Endothelial cell of umbilical vein (primary cell): ENCODE measurements around the gene FEM1C. TPM values are rescaled to one million over a fixed set of nuclear protein-coding genes. Genes with fewer than 3 reads are reported as not detected.

Experiments used
- BruUV-seq: library from RNA; stranded (reverse); fragments of 400-500 nt; replicated peaks from 2 replicates; lab custom pipeline; 2021; lab: Mats Ljungman, UMichigan
- CTCF ChIA-PET: fragments of 300-600, 350-600 bp; sonication (Branson Sonifier 250); formaldehyde crosslinking; loops from one replicate; lab custom pipeline; 2021; ENCODE audit warnings: antibody characterized with exemption, inconsistent platforms; lab: Charles Lee
- POLR2A ChIA-PET: fragments of 300-600, 350-600 bp; sonication (Branson Sonifier 250); formaldehyde crosslinking; loops from one replicate; lab custom pipeline; 2021; ENCODE audit warnings: antibody characterized with exemption, inconsistent platforms; lab: Charles Lee
- DNase-seq: peaks from one replicate; pipeline ENCODE4 v3.0.0-alpha.2; 2011; ENCODE audit warnings: low read depth, low spot score
- FAIRE-seq: peaks from 2 replicates; lab custom pipeline; 2011; peaks lifted over from hg19 to GRCh38; lab: Jason Lieb, UNC
- H2AFZ ChIP-seq: 2 replicates; pipeline ENCODE4 v1.6.0; 2012; ENCODE audit warnings: low read depth, low read length, control low read depth, inconsistent platforms
- H3K27ac ChIP-seq: 2 replicates; pipeline ENCODE4 v1.5.1; 2011; ENCODE audit warnings: low read depth, mild to moderate bottlenecking, control low read depth, low read length, moderate library complexity; ENCODE audit not compliant: insufficient read depth
- H3K27me3 ChIP-seq, 2 experiments: 2 replicates each; pipeline versions ENCODE4 v1.6.0 to v1.6.1; 2011; ENCODE audit warnings: low read length in 2 of 2, mixed read lengths in 1 of 2; ENCODE audit not compliant: control insufficient read depth in 2 of 2, insufficient read depth in 2 of 2
- H3K36me3 ChIP-seq, 2 experiments: 2 replicates in 1 of 2; 3 replicates in 1 of 2; pipeline ENCODE4 v1.5.1; 2011; ENCODE audit warnings: low read length in 2 of 2, mild to moderate bottlenecking in 1 of 2, moderate library complexity in 1 of 2; ENCODE audit not compliant: control insufficient read depth in 2 of 2, insufficient read depth in 2 of 2; ENCODE audit errors: extremely low read depth in 1 of 2
- H3K4me1 ChIP-seq: 3 replicates; pipeline ENCODE4 v1.5.1; 2011; ENCODE audit warnings: mild to moderate bottlenecking, low read length; ENCODE audit not compliant: control insufficient read depth, insufficient read depth; ENCODE audit errors: extremely low read depth
- H3K4me2 ChIP-seq: 2 replicates; pipeline ENCODE4 v1.6.1; 2011; ENCODE audit warnings: low read length, control low read depth, mixed read lengths; ENCODE audit not compliant: insufficient read depth
- H3K4me3 ChIP-seq, 3 experiments: fragments of 200-600 bp in 1 of 3; sonication (generic), shearing (Covaris generic) in 1 of 3; replicated peaks in 1 of 3; 2 replicates each; pipeline ENCODE4 v1.5.1; 2011 to 2016; ENCODE audit warnings: control low read depth in 3 of 3, low read length in 3 of 3, mild to moderate bottlenecking in 2 of 3, inconsistent platforms in 1 of 3, low read depth in 1 of 3, moderate library complexity in 1 of 3; ENCODE audit not compliant: insufficient read depth in 1 of 3
- H3K79me2 ChIP-seq: 2 replicates; pipeline ENCODE4 v1.6.0; 2012; ENCODE audit warnings: low read length, inconsistent platforms; ENCODE audit not compliant: control insufficient read depth, insufficient read depth
- H3K9ac ChIP-seq: replicated peaks from 2 replicates; pipeline ENCODE3; 2011; ENCODE audit warnings: low read length, control low read depth; ENCODE audit not compliant: insufficient read depth; ENCODE audit errors: extremely low read depth
- H3K9me1 ChIP-seq: replicated peaks from 3 replicates; pipeline ENCODE4 v1.6.0; 2011; ENCODE audit warnings: mild to moderate bottlenecking, low read length; ENCODE audit not compliant: control insufficient read depth, insufficient read depth; ENCODE audit errors: extremely low read depth
- H3K9me3 ChIP-seq: replicated peaks from 2 replicates; pipeline ENCODE4 v1.5.1; 2012; ENCODE audit warnings: low read length, inconsistent platforms; ENCODE audit not compliant: control insufficient read depth, insufficient read depth
- H4K20me1 ChIP-seq: replicated peaks from 2 replicates; pipeline ENCODE3; 2011; ENCODE audit warnings: mild to moderate bottlenecking, low read length; ENCODE audit not compliant: control insufficient read depth, insufficient read depth; ENCODE audit errors: extremely low read depth
- EZH2 ChIP-seq: IDR thresholded peaks from 2 replicates; pipeline ENCODE4 v1.6.1; 2012; ENCODE audit warnings: borderline replicate concordance, low read depth, mild to moderate bottlenecking, moderate library complexity, low read length, inconsistent platforms; ENCODE audit not compliant: severe bottlenecking
- FOS ChIP-seq: IDR thresholded peaks from 2 replicates; pipeline ENCODE4 v1.6.1; 2011; ENCODE audit warnings: mild to moderate bottlenecking, low read length, moderate library complexity, borderline replicate concordance; ENCODE audit not compliant: insufficient read depth
- GATA2 ChIP-seq: IDR thresholded peaks from 2 replicates; pipeline ENCODE4 v1.7.0; 2011; ENCODE audit warnings: low read depth, mild to moderate bottlenecking, moderate library complexity, mixed read lengths, low read length; ENCODE audit not compliant: insufficient read length, insufficient read depth
- JUN ChIP-seq: IDR thresholded peaks from 2 replicates; pipeline ENCODE4 v1.6.1; 2011; ENCODE audit warnings: borderline replicate concordance, low read depth; ENCODE audit not compliant: insufficient read length, insufficient read depth
- MYC ChIP-seq: IDR thresholded peaks from one replicate; pipeline ENCODE4 v1.6.1; 2011; ENCODE audit warnings: mild to moderate bottlenecking, low read depth, low read length
- POLR2A ChIP-seq: IDR thresholded peaks from 2 replicates; pipeline ENCODE4 v1.6.1; 2012; ENCODE audit warnings: low read depth, mild to moderate bottlenecking, control low read depth, low read length
- POLR2AphosphoS5 ChIP-seq: IDR thresholded peaks from 2 replicates; pipeline ENCODE4 v1.6.1; 2012; ENCODE audit warnings: low read depth, mild to moderate bottlenecking, control low read depth, low read length, moderate library complexity; ENCODE audit not compliant: insufficient read depth
- dilution Hi-C: fragments of 300-500 bp; cut with MboI; formaldehyde crosslinking; loops from one replicate; pipeline ENCODE4 v1.15.0; 2019; ENCODE audit warnings: low sequenced_read_pairs; ENCODE audit not compliant: extremely low pct_ligation_motif_present
- intact Hi-C: fragments of 100-400 bp; cut with micrococcal nuclease; formaldehyde crosslinking; loops from one replicate; pipeline ENCODE4 v1.10.0; 2022
- polyA plus RNA-seq, 4 experiments: library from polyadenylated mRNA; depleted of rRNA in 3 of 4; stranded (reverse) in 3 of 4; unstranded in 1 of 4; fragments of >200 nt; gene quantifications; 2 replicates each; pipeline versions ENCODE4 v1.2.1 to v1.2.3, GENCODE V29; 2011 to 2012; ENCODE audit warnings: missing spikeins in 1 of 4
- total RNA-seq: library from RNA; stranded (reverse); gene quantifications from 2 replicates; pipeline ENCODE4 v1.2.3, GENCODE V29; 2021
- TF ChIP-seq, protein P1 (sequence below), 2 donors: IDR thresholded peaks; 1 replicate in 1 of 2; 2 replicates in 1 of 2; pipeline ENCODE4 v1.5.1; 2011; ENCODE audit warnings: low read length in 2 of 2, mild to moderate bottlenecking in 2 of 2, moderate library complexity in 2 of 2, control low read depth in 1 of 2, inconsistent platforms in 1 of 2, low read depth in 1 of 2; ENCODE audit not compliant: insufficient read depth in 1 of 2; ENCODE audit errors: extremely low read depth in 1 of 2
- TF ChIP-seq, protein P2 (sequence below): IDR thresholded peaks from 2 replicates; pipeline ENCODE4 v1.6.1; 2011; ENCODE audit not compliant: insufficient read depth, insufficient read length

The FEM1C gene
- total and polyA plus RNA-seq, 2 donors (not counting 3 experiments of a cell fraction or from before 2014, with no cell fraction given): 6.2 to 16.0 TPM

GRCh38 chr5:115511632-115512031, 32.9 kb downstream of the FEM1C start:
- no peaks in the 10 kb centered on the region for H3K27me3 ChIP-seq
- H3K4me1 ChIP-seq: no peaks in the 10 kb centered on the region
- dilution Hi-C loops: no loop called here
- H3K9ac ChIP-seq: no peak overlapping the region
- DNase-seq: no peak
- ChIA-PET CTCF (no interaction called here), POLR2A (no interaction called here)
- H2AFZ ChIP-seq: no peak overlapping the region
- intact Hi-C loops: no loop called here
- TF ChIP-seq, protein P1, sequence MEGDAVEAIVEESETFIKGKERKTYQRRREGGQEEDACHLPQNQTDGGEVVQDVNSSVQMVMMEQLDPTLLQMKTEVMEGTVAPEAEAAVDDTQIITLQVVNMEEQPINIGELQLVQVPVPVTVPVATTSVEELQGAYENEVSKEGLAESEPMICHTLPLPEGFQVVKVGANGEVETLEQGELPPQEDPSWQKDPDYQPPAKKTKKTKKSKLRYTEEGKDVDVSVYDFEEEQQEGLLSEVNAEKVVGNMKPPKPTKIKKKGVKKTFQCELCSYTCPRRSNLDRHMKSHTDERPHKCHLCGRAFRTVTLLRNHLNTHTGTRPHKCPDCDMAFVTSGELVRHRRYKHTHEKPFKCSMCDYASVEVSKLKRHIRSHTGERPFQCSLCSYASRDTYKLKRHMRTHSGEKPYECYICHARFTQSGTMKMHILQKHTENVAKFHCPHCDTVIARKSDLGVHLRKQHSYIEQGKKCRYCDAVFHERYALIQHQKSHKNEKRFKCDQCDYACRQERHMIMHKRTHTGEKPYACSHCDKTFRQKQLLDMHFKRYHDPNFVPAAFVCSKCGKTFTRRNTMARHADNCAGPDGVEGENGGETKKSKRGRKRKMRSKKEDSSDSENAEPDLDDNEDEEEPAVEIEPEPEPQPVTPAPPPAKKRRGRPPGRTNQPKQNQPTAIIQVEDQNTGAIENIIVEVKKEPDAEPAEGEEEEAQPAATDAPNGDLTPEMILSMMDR (IDR thresholded peaks at IDR 0.05; ENCODE audit: extremely low read depth in 1 of 2, insufficient read depth in 1 of 2, low read depth in 1 of 2, low read length in 2 of 2): no peak
- TF ChIP-seq JUN: no peak
- no peak for TF ChIP-seq POLR2AphosphoS5
- TF ChIP-seq, protein P2, sequence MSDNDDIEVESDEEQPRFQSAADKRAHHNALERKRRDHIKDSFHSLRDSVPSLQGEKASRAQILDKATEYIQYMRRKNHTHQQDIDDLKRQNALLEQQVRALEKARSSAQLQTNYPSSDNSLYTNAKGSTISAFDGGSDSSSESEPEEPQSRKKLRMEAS: no peak
- no peak for TF ChIP-seq FOS
- TF ChIP-seq GATA2: no peak
- no peak for TF ChIP-seq MYC
- TF ChIP-seq POLR2A: no peak
- TF ChIP-seq EZH2: no peak
- no peaks in the 10 kb centered on the region for H4K20me1 ChIP-seq
- no peaks in the 10 kb centered on the region for H3K9me1 ChIP-seq
- H3K9me3 ChIP-seq: no peaks in the 10 kb centered on the region
- H3K79me2 ChIP-seq: no peaks in the 10 kb centered on the region
- no peak overlapping the region for H3K27ac ChIP-seq
- no peak for FAIRE-seq
- no peak overlapping the region for H3K4me2 ChIP-seq
- H3K4me3 ChIP-seq: no peak overlapping the region
- no TSS peak for BruUV-seq
- no peaks in the 10 kb centered on the region for H3K36me3 ChIP-seq
